DMS53 treated with DMSO at 0.1 percent for 48 hours (cell line): ENCODE data around the gene MINK1.
"Not testable (repeated sequence)": the region's sequence is repeated elsewhere in the genome, so short reads cannot be mapped to it uniquely, and the experiment has no call there.

Source experiments
- DNase-seq: peaks from one replicate; lab custom pipeline; 2025; ENCODE audit not compliant: unreplicated experiment; lab: John Stamatoyannopoulos, UW

The MINK1 gene

GRCh38 chr17:4845118-4845517, 12.0 kb downstream of the MINK1 start:
- no peak for DNase-seq

- DNase-seq = no peak
Measured at GRCh38 chr17:4846635-4847390, 13.7 kb downstream of the MINK1 start.

- DNase-seq = no peak
Measured at GRCh38 chr17:4849011-4849536, 15.9 kb downstream of the MINK1 start.

GRCh38 chr17:4850246-4850645, 17.1 kb downstream of the MINK1 start:
- no peak for DNase-seq

GRCh38 chr17:4851084-4851483, 17.9 kb downstream of the MINK1 start:
- DNase-seq = no peak

- no peak for DNase-seq
Measured at GRCh38 chr17:4852567-4853207, 19.5 kb downstream of the MINK1 start.

GRCh38 chr17:4853208-4853671, 20.1 kb downstream of the MINK1 start:
- DNase-seq = no peak

GRCh38 chr17:4854111-4854681, 21.1 kb downstream of the MINK1 start:
- no peak for DNase-seq

- no peak for DNase-seq
Measured at GRCh38 chr17:4856271-4856936, 23.3 kb downstream of the MINK1 start.

GRCh38 chr17:4856937-4857314, 23.8 kb downstream of the MINK1 start:
- no peak for DNase-seq

GRCh38 chr17:4857347-4857746, 24.2 kb downstream of the MINK1 start:
- DNase-seq = not testable (repeated sequence)

- DNase-seq = no peak
Measured at GRCh38 chr17:4858068-4858881, 25.1 kb downstream of the MINK1 start.

GRCh38 chr17:4858882-4859260, 25.7 kb downstream of the MINK1 start:
- no peak for DNase-seq

- DNase-seq = no peak
Measured at GRCh38 chr17:4859816-4860625, 26.9 kb downstream of the MINK1 start.

GRCh38 chr17:4860651-4861050, 27.5 kb downstream of the MINK1 start:
- DNase-seq = no peak

- DNase-seq = no peak
Measured at GRCh38 chr17:4861052-4861451, 27.9 kb downstream of the MINK1 start.

GRCh38 chr17:4862720-4863119, 29.6 kb downstream of the MINK1 start:
- no peak for DNase-seq

- DNase-seq = no peak
Measured at GRCh38 chr17:4863321-4863720, 30.2 kb downstream of the MINK1 start.

GRCh38 chr17:4867535-4867934, 34.4 kb downstream of the MINK1 start:
- not testable (repeated sequence) for DNase-seq
